HepG2 (cell line): ENCODE data around the gene STK40. TPM values are rescaled to one million over a fixed set of nuclear protein-coding genes. Genes with fewer than 3 reads are reported as not detected.
A peak's percentile ranks its signal among the peaks of the same experiment; 100 is the strongest.

Experiments used
- ARID2 ChIP-seq: sonication (generic); formaldehyde crosslinking; IDR thresholded peaks from 2 replicates; pipeline ENCODE4 v1.8.1; 2022; ENCODE audit warnings: mild to moderate bottlenecking, missing genetic modification reagents, borderline replicate concordance
- ARNT2 ChIP-seq: sonication (generic); formaldehyde crosslinking; IDR thresholded peaks from 2 replicates; pipeline ENCODE4 v1.8.0; 2022; ENCODE audit warnings: mild to moderate bottlenecking, low read depth, missing genetic modification reagents, moderate library complexity
- CREB1 ChIP-seq, 2 experiments: fragments of 450-650 bp in 1 of 2; IDR thresholded peaks; 2 replicates each; pipeline ENCODE4 v1.6.1; 2016 to 2017; ENCODE audit warnings: control low read depth in 1 of 2, mild to moderate bottlenecking in 1 of 2, missing compliant biosample characterization in 1 of 2, missing genetic modification characterization in 1 of 2
- DNMT1 ChIP-seq: sonication (generic); formaldehyde crosslinking; IDR thresholded peaks from 2 replicates; pipeline ENCODE4 v1.5.1; 2020; ENCODE audit warnings: mild to moderate bottlenecking, missing genetic modification reagents
- EEA1 ChIP-seq: sonication (generic); formaldehyde crosslinking; IDR thresholded peaks from 2 replicates; pipeline ENCODE4 v1.5.1; 2020; ENCODE audit warnings: mild to moderate bottlenecking, missing genetic modification reagents, borderline replicate concordance
- FOXA1 ChIP-seq, 2 experiments: fragments of 450-650 bp in 1 of 2; sonication (generic) in 1 of 2; formaldehyde crosslinking in 1 of 2; IDR thresholded peaks; 2 replicates each; pipeline versions ENCODE4 v1.4.0 to v1.6.1; 2016 to 2020; ENCODE audit warnings: missing genetic modification reagents in 1 of 2
- FOXC1 ChIP-seq: sonication (generic); formaldehyde crosslinking; IDR thresholded peaks from 2 replicates; pipeline ENCODE4 v1.8.0; 2022; ENCODE audit warnings: mild to moderate bottlenecking, missing genetic modification reagents, borderline replicate concordance
- FOXK1 ChIP-seq: sonication (generic); formaldehyde crosslinking; IDR thresholded peaks from 2 replicates; pipeline ENCODE4 v1.4.0; 2020; ENCODE audit warnings: low read depth, missing genetic modification reagents, borderline replicate concordance
- HINFP ChIP-seq: sonication (generic); formaldehyde crosslinking; IDR thresholded peaks from 2 replicates; pipeline ENCODE4 v1.4.0; 2020; ENCODE audit warnings: low read depth, mild to moderate bottlenecking, missing genetic modification reagents
- IRX3 ChIP-seq: sonication (generic); formaldehyde crosslinking; IDR thresholded peaks from 2 replicates; pipeline ENCODE4 v1.8.1; 2023; ENCODE audit warnings: mild to moderate bottlenecking, low read depth, missing genetic modification reagents, borderline replicate concordance
- MED13 ChIP-seq: sonication (generic); formaldehyde crosslinking; IDR thresholded peaks from 2 replicates; pipeline ENCODE4 v1.5.0; 2020; ENCODE audit warnings: missing genetic modification reagents
- NFYC ChIP-seq: IDR thresholded peaks from 2 replicates; pipeline ENCODE4 v1.6.1; 2016; ENCODE audit warnings: missing genetic modification reagents, missing compliant biosample characterization
- RXRA ChIP-seq: sonication (generic); formaldehyde crosslinking; IDR thresholded peaks from 2 replicates; pipeline ENCODE4 v1.5.1; 2020; ENCODE audit warnings: missing genetic modification reagents
- STAG1 ChIP-seq: sonication (generic); formaldehyde crosslinking; IDR thresholded peaks from 2 replicates; pipeline ENCODE4 v1.4.0; 2020; ENCODE audit warnings: missing genetic modification reagents
- ZBTB38 ChIP-seq: sonication (generic); formaldehyde crosslinking; IDR thresholded peaks from 2 replicates; pipeline ENCODE4 v1.5.1; 2020; ENCODE audit warnings: mild to moderate bottlenecking, missing genetic modification reagents
- ZFY ChIP-seq: sonication (generic); formaldehyde crosslinking; IDR thresholded peaks from 2 replicates; pipeline ENCODE4 v1.4.0; 2020; ENCODE audit warnings: missing genetic modification reagents
- ZNF12 ChIP-seq: sonication (generic); formaldehyde crosslinking; IDR thresholded peaks from 2 replicates; pipeline ENCODE4 v1.5.0; 2020; ENCODE audit warnings: missing genetic modification reagents
- ZNF256 ChIP-seq: sonication (generic); formaldehyde crosslinking; conservative IDR thresholded peaks from 2 replicates; pipeline ENCODE4 v1.4.0; 2020; ENCODE audit warnings: missing genetic modification reagents
- ZNF3 ChIP-seq: IDR thresholded peaks from 2 replicates; pipeline ENCODE4 v1.7.0; 2017; ENCODE audit warnings: inconsistent platforms
- ZNF333 ChIP-seq: sonication (generic); formaldehyde crosslinking; IDR thresholded peaks from 2 replicates; pipeline ENCODE4 v1.4.0; 2020; ENCODE audit warnings: mild to moderate bottlenecking, missing genetic modification reagents, borderline replicate concordance
- ZNF446 ChIP-seq: sonication (generic); formaldehyde crosslinking; IDR thresholded peaks from 2 replicates; pipeline ENCODE4 v1.5.0; 2020; ENCODE audit warnings: mild to moderate bottlenecking, missing genetic modification reagents
- ZNF567 ChIP-seq: sonication (generic); formaldehyde crosslinking; IDR thresholded peaks from 2 replicates; pipeline ENCODE4 v1.8.1; 2023; ENCODE audit warnings: mild to moderate bottlenecking, missing genetic modification reagents, borderline replicate concordance
- ZNF569 ChIP-seq: sonication (generic); formaldehyde crosslinking; IDR thresholded peaks from 2 replicates; pipeline ENCODE4 v1.5.0; 2020; ENCODE audit warnings: mild to moderate bottlenecking, missing genetic modification reagents, moderate library complexity, borderline replicate concordance
- ZSCAN12 ChIP-seq: sonication (generic); formaldehyde crosslinking; IDR thresholded peaks from 2 replicates; pipeline ENCODE4 v1.9.0; 2021; ENCODE audit warnings: mild to moderate bottlenecking, missing genetic modification reagents
- polyA plus RNA-seq, 8 experiments: library from polyadenylated mRNA; depleted of rRNA in 3 of 8; stranded (reverse) in 7 of 8; unstranded in 1 of 8; fragments of >200 nt; fragmentation: Illumina TruSeq in 4 of 8; extraction: Trizol in 4 of 8; gene quantifications; 2 replicates each; pipeline versions ENCODE4 v1.2.1 to v1.2.3, GENCODE V29; 2011 to 2016; ENCODE audit warnings: low read depth in 4 of 8, missing spikeins in 1 of 8, mixed read lengths in 1 of 8; ENCODE audit not compliant: insufficient read depth in 1 of 8
- total RNA-seq, 5 experiments: library from RNA; depleted of rRNA; stranded (reverse); fragments of >200 nt; fragmentation: Illumina TruSeq; extraction: Trizol; gene quantifications; 2 replicates each; pipeline ENCODE4 v1.2.3, GENCODE V29; 2016; ENCODE audit warnings: low read depth in 1 of 5
- TF ChIP-seq, protein P1 (sequence below): sonication (generic); formaldehyde crosslinking; IDR thresholded peaks from 2 replicates; pipeline ENCODE4 v1.9.0; 2022; ENCODE audit warnings: missing genetic modification reagents, mild to moderate bottlenecking, borderline replicate concordance
- TF ChIP-seq, protein P2 (sequence below): sonication (generic); formaldehyde crosslinking; IDR thresholded peaks from 2 replicates; pipeline ENCODE4 v1.5.1; 2020; ENCODE audit warnings: missing genetic modification reagents, mild to moderate bottlenecking, borderline replicate concordance

Gene STK40
- total and polyA plus RNA-seq, 2 of the 13 experiments (the other 11 are each of a cell fraction or from before 2014, with no cell fraction given) = 33.8 to 35.1 TPM

DNA sequence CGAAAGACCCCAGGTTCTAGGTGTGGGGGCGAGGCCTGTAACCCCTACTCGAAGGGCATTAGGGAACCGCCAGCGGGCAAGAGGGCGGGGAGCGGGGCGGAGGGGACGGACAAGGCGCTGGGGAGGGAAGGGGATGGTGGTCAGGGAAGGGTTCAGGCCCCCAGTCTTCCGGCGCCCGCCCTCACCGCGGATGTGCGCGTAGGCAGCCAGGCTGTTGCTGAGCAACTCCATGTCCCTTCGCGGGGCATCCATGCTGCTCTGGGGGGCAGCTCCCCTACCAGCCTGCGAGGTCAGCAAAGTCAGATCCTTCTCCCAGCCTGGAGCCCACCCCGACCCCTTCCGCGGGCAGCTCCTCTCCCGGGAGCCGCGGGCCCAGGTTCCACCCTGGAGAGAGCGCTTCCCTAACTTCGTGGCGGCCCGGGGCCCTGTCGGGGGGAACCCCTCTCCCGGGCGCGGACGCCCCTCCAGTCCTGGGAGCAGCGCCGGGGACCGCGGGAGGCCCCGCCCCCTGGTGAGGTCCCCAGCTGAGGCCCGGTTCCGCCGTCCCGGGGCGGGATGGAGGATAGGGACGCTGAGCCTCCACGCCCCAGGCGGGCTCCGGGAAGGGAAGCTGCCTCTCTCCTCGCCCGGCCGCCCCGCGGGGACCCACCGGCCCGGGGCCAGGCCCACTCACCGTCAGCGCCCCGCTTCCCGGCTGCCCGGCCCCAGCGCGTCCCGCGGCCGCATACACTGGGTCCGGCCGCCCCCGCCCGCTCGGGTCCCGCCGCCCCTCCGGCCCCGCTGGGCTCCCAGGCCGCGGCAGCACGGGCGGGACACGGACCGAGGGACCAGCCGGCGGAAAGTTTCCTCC is 62.7 kb downstream of the STK40 start (continued):
- TF ChIP-seq ZNF567 (CRISPR knock-in tag) (no peak), IRX3 (CRISPR knock-in tag) (no peak), FOXC1 (CRISPR knock-in tag) (no peak), ZFY (CRISPR knock-in tag) (no peak), ZNF3 (no peak), ZNF446 (CRISPR knock-in tag) (no peak), STAG1 (CRISPR knock-in tag) (no peak), CREB1 (IDR thresholded peaks at IDR 0.05) (no peak), CREB1 (CRISPR knock-in tag; IDR thresholded peaks at IDR 0.05) (no peak), FOXK1 (CRISPR knock-in tag) (no peak), ZNF569 (CRISPR knock-in tag) (no peak), MED13 (CRISPR knock-in tag) (no peak), ZNF12 (CRISPR knock-in tag) (no peak), ZSCAN12 (CRISPR knock-in tag) (no peak), RXRA (no peak), ZBTB38 (CRISPR knock-in tag) (0 out of 2 replicates have a peak, but pooled peaks have one; percentile 22), DNMT1 (no peak), ZNF333 (CRISPR knock-in tag) (0 out of 2 replicates have a peak, but pooled peaks have one; percentile 17), NFYC (CRISPR knock-in tag) (no peak), ARNT2 (CRISPR knock-in tag) (no peak), FOXA1 (IDR thresholded peaks at IDR 0.05) (no peak), FOXA1 (CRISPR knock-in tag; IDR thresholded peaks at IDR 0.05) (no peak), HINFP (CRISPR knock-in tag) (no peak), EEA1 (no peak), ZNF256 (CRISPR knock-in tag) (no peak), ARID2 (CRISPR knock-in tag) (no peak)
- TF ChIP-seq, protein P1, sequence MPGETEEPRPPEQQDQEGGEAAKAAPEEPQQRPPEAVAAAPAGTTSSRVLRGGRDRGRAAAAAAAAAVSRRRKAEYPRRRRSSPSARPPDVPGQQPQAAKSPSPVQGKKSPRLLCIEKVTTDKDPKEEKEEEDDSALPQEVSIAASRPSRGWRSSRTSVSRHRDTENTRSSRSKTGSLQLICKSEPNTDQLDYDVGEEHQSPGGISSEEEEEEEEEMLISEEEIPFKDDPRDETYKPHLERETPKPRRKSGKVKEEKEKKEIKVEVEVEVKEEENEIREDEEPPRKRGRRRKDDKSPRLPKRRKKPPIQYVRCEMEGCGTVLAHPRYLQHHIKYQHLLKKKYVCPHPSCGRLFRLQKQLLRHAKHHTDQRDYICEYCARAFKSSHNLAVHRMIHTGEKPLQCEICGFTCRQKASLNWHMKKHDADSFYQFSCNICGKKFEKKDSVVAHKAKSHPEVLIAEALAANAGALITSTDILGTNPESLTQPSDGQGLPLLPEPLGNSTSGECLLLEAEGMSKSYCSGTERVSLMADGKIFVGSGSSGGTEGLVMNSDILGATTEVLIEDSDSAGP (CRISPR knock-in tag) = no peak
- TF ChIP-seq, protein P2, sequence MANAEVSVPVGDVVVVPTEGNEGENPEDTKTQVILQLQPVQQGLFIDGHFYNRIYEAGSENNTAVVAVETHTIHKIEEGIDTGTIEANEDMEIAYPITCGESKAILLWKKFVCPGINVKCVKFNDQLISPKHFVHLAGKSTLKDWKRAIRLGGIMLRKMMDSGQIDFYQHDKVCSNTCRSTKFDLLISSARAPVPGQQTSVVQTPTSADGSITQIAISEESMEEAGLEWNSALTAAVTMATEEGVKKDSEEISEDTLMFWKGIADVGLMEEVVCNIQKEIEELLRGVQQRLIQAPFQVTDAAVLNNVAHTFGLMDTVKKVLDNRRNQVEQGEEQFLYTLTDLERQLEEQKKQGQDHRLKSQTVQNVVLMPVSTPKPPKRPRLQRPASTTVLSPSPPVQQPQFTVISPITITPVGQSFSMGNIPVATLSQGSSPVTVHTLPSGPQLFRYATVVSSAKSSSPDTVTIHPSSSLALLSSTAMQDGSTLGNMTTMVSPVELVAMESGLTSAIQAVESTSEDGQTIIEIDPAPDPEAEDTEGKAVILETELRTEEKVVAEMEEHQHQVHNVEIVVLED (CRISPR knock-in tag) = no peak
